Measurements from ENCODE around the gene MPZL1. TPM values are rescaled to one million over a fixed set of nuclear protein-coding genes. Genes with fewer than 3 reads are reported as not detected.
A peak's percentile ranks its signal among the peaks of the same experiment; 100 is the strongest.

The MPZL1 gene
- total RNA-seq, 2 experiments from 2014 or later, result 1.2 to 1.5 TPM

GRCh38 chr1:167761400-167761799 lies 39.6 kb downstream of the MPZL1 start:
- H3K4me1 ChIP-seq (ENCODE audit: insufficient read depth, low read length), result peaks cover 11% of the 10 kb centered on the region
- Mint-ChIP-seq H3K27ac (peak overlapping the region; percentile 4), H3K9me3 (no peaks in the 10 kb centered on the region), H3K4me1 (ENCODE audit: low read depth) (peaks cover 33% of the 10 kb centered on the region), H3K36me3 (ENCODE audit: low read depth) (no peaks in the 10 kb centered on the region), H3K4me3 (no peak overlapping the region), H3K27me3 (no peaks in the 10 kb centered on the region)
- intact Hi-C loops (cut with DNase I, micrococcal nuclease), result loop anchor here in 1 of 2 experiments (5.0 kb wide), 1 partner anchor 39 kb away; the partner anchor contains the start of gene MPZL1
- peak in 1 of 14 experiments; percentile 1 for DNase-seq
- peaks cover 4% of the 10 kb centered on the region for H3K36me3 ChIP-seq (ENCODE audit: insufficient read depth, low read length)
- no peak for TF ChIP-seq CTCF (IDR thresholded peaks at IDR 0.05)
- H3K4me3 ChIP-seq (ENCODE audit: low read length), result no peak overlapping the region
- no peaks in the 10 kb centered on the region for H3K27me3 ChIP-seq (ENCODE audit: control insufficient read depth in 1 of 2, insufficient read depth in 2 of 2, low read length in 2 of 2)
- no peak overlapping the region for H3K27ac ChIP-seq (ENCODE audit: low read depth in 1 of 2, low read length in 2 of 2)
- ATAC-seq (ENCODE audit: poor library complexity), result no peak
- H3K9me3 ChIP-seq (ENCODE audit: control insufficient read depth in 1 of 2, insufficient read depth in 1 of 2, low read length in 2 of 2), result no peaks in the 10 kb centered on the region
- ChIA-PET POLR2A (interaction anchor here (0.8 to 1.4 kb wide), 2 partner anchors 40 to 46 kb away, joined by 3 to 4 read pairs; partner anchors contain the start of gene MPZL1), CTCF (no interaction called here)

- peaks cover 4% of the 10 kb centered on the region for H3K36me3 ChIP-seq (ENCODE audit: insufficient read depth, low read length)
- Mint-ChIP-seq H3K4me1 (ENCODE audit: low read depth) (peaks cover 27% of the 10 kb centered on the region), H3K36me3 (ENCODE audit: low read depth) (no peaks in the 10 kb centered on the region), H3K9me3 (no peaks in the 10 kb centered on the region), H3K27ac (peak overlapping the region; percentile 4), H3K27me3 (no peaks in the 10 kb centered on the region), H3K4me3 (peak overlapping the region; percentile 42)
- peak in 7 of 14 experiments; percentile 3 to 52 (median 23) for DNase-seq
- ATAC-seq (ENCODE audit: poor library complexity), result peak; percentile 99
- H3K27me3 ChIP-seq (ENCODE audit: control insufficient read depth in 1 of 2, insufficient read depth in 2 of 2, low read length in 2 of 2), result no peaks in the 10 kb centered on the region
- no peak for TF ChIP-seq CTCF (IDR thresholded peaks at IDR 0.05)
- ChIA-PET POLR2A (interaction anchor here (0.8 to 1.4 kb wide), 2 partner anchors 40 to 47 kb away, joined by 3 to 4 read pairs; partner anchors contain the start of gene MPZL1), CTCF (no interaction called here)
- peaks cover 11% of the 10 kb centered on the region for H3K4me1 ChIP-seq (ENCODE audit: insufficient read depth, low read length)
- intact Hi-C loops (cut with DNase I, micrococcal nuclease), result loop anchor here in 1 of 2 experiments (5.0 kb wide), 1 partner anchor 40 kb away; the partner anchor contains the start of gene MPZL1
- H3K9me3 ChIP-seq (ENCODE audit: control insufficient read depth in 1 of 2, insufficient read depth in 1 of 2, low read length in 2 of 2), result no peaks in the 10 kb centered on the region
- H3K4me3 ChIP-seq (ENCODE audit: low read length), result no peak overlapping the region
- H3K27ac ChIP-seq (ENCODE audit: low read depth in 1 of 2, low read length in 2 of 2), result no peak overlapping the region
Observed at GRCh38 chr1:167762061-167762746, 40.4 kb downstream of the MPZL1 start.

- no peak for ATAC-seq (ENCODE audit: poor library complexity)
Observed at GRCh38 chr1:167763525-167764220, 41.9 kb downstream of the MPZL1 start.

More at GRCh38 chr1:167763525-167764220, 41.9 kb downstream of the MPZL1 start:
- Histone ChIP-seq H3K27ac (ENCODE audit: low read depth in 1 of 2, low read length in 2 of 2) (no peak overlapping the region), H3K4me1 (ENCODE audit: insufficient read depth, low read length) (peaks cover 11% of the 10 kb centered on the region), H3K36me3 (ENCODE audit: insufficient read depth, low read length) (peaks cover 4% of the 10 kb centered on the region), H3K27me3 (ENCODE audit: control insufficient read depth in 1 of 2, insufficient read depth in 2 of 2, low read length in 2 of 2) (no peaks in the 10 kb centered on the region), H3K4me3 (ENCODE audit: low read length) (no peak overlapping the region), H3K9me3 (ENCODE audit: control insufficient read depth in 1 of 2, insufficient read depth in 1 of 2, low read length in 2 of 2) (no peaks in the 10 kb centered on the region)
- ChIA-PET CTCF (no interaction called here), POLR2A (no interaction called here)
- Mint-ChIP-seq H3K9me3 (no peaks in the 10 kb centered on the region), H3K4me1 (ENCODE audit: low read depth) (peaks cover 23% of the 10 kb centered on the region), H3K4me3 (no peak overlapping the region), H3K27me3 (no peaks in the 10 kb centered on the region), H3K36me3 (ENCODE audit: low read depth) (peaks cover 10% of the 10 kb centered on the region), H3K27ac (no peak overlapping the region)
- no peak for DNase-seq
- no peak for TF ChIP-seq CTCF (IDR thresholded peaks at IDR 0.05)
- intact Hi-C loops (cut with DNase I, micrococcal nuclease), result loop anchor here in 1 of 2 experiments (5.0 kb wide), 1 partner anchor 41 kb away; the partner anchor contains the start of gene MPZL1
